GM12874 (cell line): ENCODE results near the gene FRMD1.

Experiments
- TF ChIP-seq, protein P1 (sequence below): IDR thresholded peaks from 2 replicates; pipeline ENCODE4 v1.5.1; 2011; ENCODE audit warnings: low read depth, mild to moderate bottlenecking, control low read depth, low read length, moderate library complexity; ENCODE audit not compliant: insufficient read depth

FRMD1 gene

DNA sequence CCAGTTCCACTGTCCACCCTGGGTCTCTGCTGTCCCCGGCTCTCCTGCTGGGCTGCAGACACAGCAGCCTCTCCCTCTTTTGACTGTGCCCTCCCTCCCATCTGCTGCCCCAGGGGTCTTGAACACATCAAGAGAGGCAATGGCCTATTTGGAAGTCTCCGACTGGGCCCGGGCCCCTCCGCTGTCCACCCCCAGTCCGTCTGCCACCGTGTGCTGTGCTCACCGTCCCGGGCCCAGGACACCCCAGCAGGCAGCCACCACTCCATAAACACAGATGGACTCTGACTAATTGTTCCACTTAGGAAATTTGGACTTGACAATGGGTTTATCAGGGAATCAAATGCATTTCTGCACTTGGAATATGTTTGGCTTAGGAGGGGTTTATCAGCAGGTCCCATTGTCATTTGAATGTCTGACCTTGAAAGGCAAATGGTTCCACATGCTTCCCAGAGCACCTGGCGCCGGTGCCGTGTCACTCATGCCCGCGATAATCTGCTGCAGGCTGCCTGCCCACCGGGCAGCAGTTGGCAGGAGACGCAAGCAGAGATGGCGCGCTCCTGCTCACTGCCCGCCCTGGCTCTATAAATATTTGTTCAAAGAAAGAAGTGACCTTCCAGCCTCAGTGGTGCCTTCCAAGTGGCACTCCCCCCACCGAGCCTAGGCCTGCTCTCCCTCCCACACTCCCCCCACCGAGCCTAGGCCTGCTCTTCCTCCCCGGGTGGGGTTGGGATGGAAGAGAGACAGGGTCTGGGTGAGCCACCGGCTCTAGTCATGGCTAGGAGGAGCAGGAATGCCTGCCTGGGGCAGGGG, 18.8 kb upstream of the FRMD1 start:
- TF ChIP-seq, protein P1, sequence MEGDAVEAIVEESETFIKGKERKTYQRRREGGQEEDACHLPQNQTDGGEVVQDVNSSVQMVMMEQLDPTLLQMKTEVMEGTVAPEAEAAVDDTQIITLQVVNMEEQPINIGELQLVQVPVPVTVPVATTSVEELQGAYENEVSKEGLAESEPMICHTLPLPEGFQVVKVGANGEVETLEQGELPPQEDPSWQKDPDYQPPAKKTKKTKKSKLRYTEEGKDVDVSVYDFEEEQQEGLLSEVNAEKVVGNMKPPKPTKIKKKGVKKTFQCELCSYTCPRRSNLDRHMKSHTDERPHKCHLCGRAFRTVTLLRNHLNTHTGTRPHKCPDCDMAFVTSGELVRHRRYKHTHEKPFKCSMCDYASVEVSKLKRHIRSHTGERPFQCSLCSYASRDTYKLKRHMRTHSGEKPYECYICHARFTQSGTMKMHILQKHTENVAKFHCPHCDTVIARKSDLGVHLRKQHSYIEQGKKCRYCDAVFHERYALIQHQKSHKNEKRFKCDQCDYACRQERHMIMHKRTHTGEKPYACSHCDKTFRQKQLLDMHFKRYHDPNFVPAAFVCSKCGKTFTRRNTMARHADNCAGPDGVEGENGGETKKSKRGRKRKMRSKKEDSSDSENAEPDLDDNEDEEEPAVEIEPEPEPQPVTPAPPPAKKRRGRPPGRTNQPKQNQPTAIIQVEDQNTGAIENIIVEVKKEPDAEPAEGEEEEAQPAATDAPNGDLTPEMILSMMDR: no peak

- TF ChIP-seq, protein P1: no peak
Observed at GRCh38 chr6:168097221-168097620, 18.2 kb upstream of the FRMD1 start.

DNA sequence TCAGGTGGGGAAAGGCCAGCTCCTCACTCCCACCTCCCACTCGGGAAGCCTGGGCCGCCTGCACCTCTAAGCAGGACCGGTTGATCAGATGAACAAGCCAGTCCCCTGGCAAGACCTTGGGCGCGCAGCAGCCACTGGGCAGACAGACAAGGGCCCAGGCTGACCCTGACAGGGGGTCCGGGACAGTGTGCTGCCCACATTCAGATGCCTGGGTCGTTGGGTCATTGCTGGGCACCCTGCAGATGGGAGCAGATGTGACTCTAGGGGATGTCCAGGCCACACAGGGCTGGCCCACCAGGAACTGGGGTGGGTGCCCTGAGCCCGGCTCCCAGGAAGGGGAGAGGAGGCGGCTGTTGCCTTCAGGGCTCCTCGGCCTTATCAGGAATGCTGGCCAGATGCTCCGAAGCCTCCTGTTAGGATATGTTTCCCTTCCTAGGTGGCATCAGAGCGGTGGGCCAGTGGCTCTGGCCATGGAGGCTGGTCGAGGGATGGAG, 17.3 kb upstream of the FRMD1 start:
- TF ChIP-seq, protein P1: no peak

DNA sequence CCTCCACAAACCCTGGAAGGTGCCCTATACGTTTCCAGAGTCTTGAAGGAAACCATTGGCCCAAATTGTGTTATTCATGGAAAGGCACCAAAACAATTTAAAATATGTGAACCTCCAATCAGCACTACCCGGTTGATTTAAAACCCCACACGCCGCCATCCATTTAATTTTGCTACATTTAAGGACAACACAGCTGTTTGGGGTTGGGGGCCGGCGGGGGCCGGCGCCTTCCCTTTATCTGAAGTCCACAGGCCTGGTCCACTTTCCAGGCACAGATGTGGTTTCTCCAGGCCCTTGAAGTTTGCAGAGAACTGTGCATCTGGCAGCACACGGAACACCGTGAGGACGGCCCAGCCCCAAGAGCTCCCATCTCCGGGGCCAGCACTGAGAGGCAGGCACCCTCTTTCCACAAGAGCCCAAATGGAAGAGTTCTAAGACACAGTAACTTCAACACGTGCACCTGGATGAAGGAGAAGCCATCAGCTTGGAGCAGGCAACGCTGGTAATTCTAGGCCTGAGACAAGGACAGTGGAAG, 16.8 kb upstream of the FRMD1 start:
- TF ChIP-seq, protein P1: no peak

GRCh38 chr6:168095171-168095691, 16.2 kb upstream of the FRMD1 start:
- TF ChIP-seq, protein P1: no peak

GRCh38 chr6:168093634-168094033, 14.6 kb upstream of the FRMD1 start:
- TF ChIP-seq, protein P1: no peak

- TF ChIP-seq, protein P1: no peak
Observed at GRCh38 chr6:168093071-168093505, 14.1 kb upstream of the FRMD1 start.
